ENCODE measurements around the gene PSMD4. TPM values are rescaled to one million over a fixed set of nuclear protein-coding genes. Genes with fewer than 3 reads are reported as not detected.
A peak's percentile ranks its signal among the peaks of the same experiment; 100 is the strongest.

The PSMD4 gene
- total and polyA plus RNA-seq, 8 donors: 104 to 158 (median 149) TPM

- H3K4me3 ChIP-seq: peak overlapping the region; percentile 95
- H3K36me3 ChIP-seq: no peaks in the 10 kb centered on the region
- ATAC-seq (peak; percentile 2), DNase-seq (no peak)
- peak overlapping the region in 1 of 2 donors; percentile 97 for H3K27ac ChIP-seq
- peaks cover 11 to 23% of the 10 kb centered on the region in 2 donors for H3K4me1 ChIP-seq
- intact Hi-C loops (cut with DNase I): loop anchor here in 1 of 2 donors (10.0 kb wide), 1 partner anchor 61 kb away; the partner anchor contains the start of genes PIP5K1A and VPS72
- no peaks in the 10 kb centered on the region for H3K27me3 ChIP-seq
- TF ChIP-seq CTCF (IDR thresholded peaks at IDR 0.05): no peak
- no peaks in the 10 kb centered on the region for H3K9me3 ChIP-seq
These were observed 847 bp downstream of the PSMD4 start for GRCh38 chr1:151255381-151255780.

GRCh38 chr1:151259351-151259750 lies 4.8 kb downstream of the PSMD4 start:
- Histone ChIP-seq H3K4me1 (peaks cover 11 to 23% of the 10 kb centered on the region in 2 donors), H3K9me3 (no peaks in the 10 kb centered on the region), H3K27ac (no peak overlapping the region), H3K4me3 (no peak overlapping the region), H3K36me3 (peaks cover 4 to 26% of the 10 kb centered on the region in 2 donors), H3K27me3 (no peaks in the 10 kb centered on the region)
- no peak for DNase-seq
- no peak for ATAC-seq
- intact Hi-C loops (cut with DNase I): loop anchor here in 1 of 2 donors (10.0 kb wide), 1 partner anchor 65 kb away; the partner anchor contains the start of genes PIP5K1A and VPS72
- TF ChIP-seq CTCF (IDR thresholded peaks at IDR 0.05): no peak

GRCh38 chr1:151265446-151266236 lies 11.1 kb downstream of the PSMD4 start:
- ATAC-seq (no peak), DNase-seq (no peak)
- no peak overlapping the region for H3K4me3 ChIP-seq
- intact Hi-C loops (cut with DNase I): no loop called here
- H3K36me3 ChIP-seq: peaks cover 4 to 89% of the 10 kb centered on the region in 2 donors
- no peaks in the 10 kb centered on the region for H3K4me1 ChIP-seq
- H3K9me3 ChIP-seq: no peaks in the 10 kb centered on the region
- no peaks in the 10 kb centered on the region for H3K27me3 ChIP-seq
- H3K27ac ChIP-seq: no peak overlapping the region
- no peak for TF ChIP-seq CTCF (IDR thresholded peaks at IDR 0.05)

GRCh38 chr1:151266315-151266714 lies 11.8 kb downstream of the PSMD4 start:
- DNase-seq: no peak
- no peaks in the 10 kb centered on the region for H3K27me3 ChIP-seq
- H3K36me3 ChIP-seq: peaks cover 4 to 96% of the 10 kb centered on the region in 2 donors
- intact Hi-C loops (cut with DNase I): no loop called here
- TF ChIP-seq CTCF (IDR thresholded peaks at IDR 0.05): no peak
- no peak overlapping the region for H3K27ac ChIP-seq
- H3K9me3 ChIP-seq: no peaks in the 10 kb centered on the region
- H3K4me1 ChIP-seq: no peaks in the 10 kb centered on the region
- no peak for ATAC-seq
- no peak overlapping the region for H3K4me3 ChIP-seq

GRCh38 chr1:151266821-151267220 lies 12.3 kb downstream of the PSMD4 start:
- Histone ChIP-seq H3K9me3 (no peaks in the 10 kb centered on the region), H3K27ac (no peak overlapping the region), H3K4me1 (no peaks in the 10 kb centered on the region), H3K4me3 (no peak overlapping the region), H3K36me3 (peaks cover 4 to 99% of the 10 kb centered on the region in 2 donors), H3K27me3 (no peaks in the 10 kb centered on the region)
- DNase-seq: no peak
- TF ChIP-seq CTCF (IDR thresholded peaks at IDR 0.05): no peak
- no peak for ATAC-seq
- intact Hi-C loops (cut with DNase I): no loop called here

All from left lung (tissue), 10 donors.